GM18907 (cell line): ENCODE measurements around the gene PLAAT5.

Experiments
- ATAC-seq: cut with Tn5 transposase; IDR thresholded peaks from one replicate; pipeline ENCODE4 v1.9.1; 2021; ENCODE audit warnings: mild to moderate bottlenecking, moderate library complexity; ENCODE audit not compliant: unreplicated experiment

The PLAAT5 gene

DNA sequence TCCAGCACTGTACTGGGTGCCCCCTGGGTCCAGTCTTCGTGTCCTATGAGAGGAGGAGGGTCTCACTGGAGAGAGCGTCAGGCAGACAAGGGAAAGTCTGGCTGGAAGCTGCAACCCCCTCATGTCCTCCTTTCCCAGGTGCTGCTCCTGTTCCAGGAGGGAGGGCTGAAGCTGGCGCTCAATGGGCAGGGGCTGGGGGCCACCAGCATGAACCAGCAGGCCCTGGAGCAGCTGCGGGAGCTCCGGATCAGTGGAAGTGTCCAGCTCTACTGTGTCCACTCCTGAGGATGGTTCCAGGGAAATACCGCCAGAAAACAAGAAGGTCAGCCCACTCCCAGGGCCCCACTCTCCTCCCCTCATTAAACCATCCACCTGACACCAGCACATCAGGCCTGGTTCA, 25.1 kb upstream of the PLAAT5 start:
- no peak for ATAC-seq

- no peak for ATAC-seq
Measured at GRCh38 chr11:63512816-63513215, 21.8 kb upstream of the PLAAT5 start.

DNA sequence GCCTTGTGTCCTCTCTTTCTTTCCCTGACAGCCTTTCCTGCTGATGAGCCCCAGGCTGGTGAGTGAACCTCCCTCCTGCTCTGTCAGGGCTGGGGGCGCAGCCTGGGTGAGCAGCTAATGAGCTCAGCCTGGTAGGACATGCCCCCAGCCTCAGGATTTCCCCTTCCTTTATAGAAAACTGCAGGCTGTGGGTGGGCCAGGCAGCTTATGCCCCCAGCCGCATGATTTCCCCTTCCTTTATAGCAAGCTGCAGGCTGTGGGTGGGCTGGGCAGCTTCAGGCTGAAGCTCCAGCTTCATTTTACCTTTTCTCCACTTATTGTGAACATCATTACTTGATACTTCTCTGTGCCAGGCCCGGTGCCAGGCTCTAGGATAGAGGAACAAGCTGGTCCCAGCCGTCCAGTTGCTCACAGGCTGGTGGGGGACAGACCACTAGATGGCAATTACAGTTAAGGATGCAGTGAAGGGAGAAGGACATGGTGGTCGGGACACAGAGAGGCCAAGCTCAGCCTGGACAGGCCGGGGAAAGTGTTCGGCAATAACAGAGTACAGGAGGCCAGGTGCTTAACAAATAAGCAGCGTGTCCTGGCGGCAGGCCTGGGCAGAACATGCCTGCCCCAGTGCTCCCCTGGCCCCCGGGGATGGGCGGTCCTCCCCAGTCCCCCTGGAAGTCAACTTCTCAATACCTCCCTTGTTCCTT, 20.2 kb upstream of the PLAAT5 start:
- ATAC-seq = no peak

- ATAC-seq = no peak
Measured at GRCh38 chr11:63510360-63511047, 19.5 kb upstream of the PLAAT5 start.

DNA sequence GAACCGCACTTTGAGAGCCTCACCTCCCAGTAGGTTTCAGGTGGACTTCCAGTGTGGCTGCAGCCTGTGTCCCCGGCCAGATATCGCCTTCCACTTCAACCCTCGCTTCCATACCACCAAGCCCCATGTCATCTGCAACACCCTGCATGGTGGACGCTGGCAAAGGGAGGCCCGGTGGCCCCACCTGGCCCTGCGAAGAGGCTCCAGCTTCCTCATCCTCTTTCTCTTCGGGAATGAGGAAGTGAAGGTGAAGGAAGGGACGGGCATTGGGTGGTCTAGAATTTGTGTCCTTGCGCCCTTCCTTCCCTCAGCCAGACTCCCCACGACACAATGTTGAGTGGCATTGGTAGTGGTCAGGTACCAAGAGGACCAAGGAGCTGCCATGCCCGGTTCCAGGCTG, 17.8 kb upstream of the PLAAT5 start:
- ATAC-seq = no peak

DNA sequence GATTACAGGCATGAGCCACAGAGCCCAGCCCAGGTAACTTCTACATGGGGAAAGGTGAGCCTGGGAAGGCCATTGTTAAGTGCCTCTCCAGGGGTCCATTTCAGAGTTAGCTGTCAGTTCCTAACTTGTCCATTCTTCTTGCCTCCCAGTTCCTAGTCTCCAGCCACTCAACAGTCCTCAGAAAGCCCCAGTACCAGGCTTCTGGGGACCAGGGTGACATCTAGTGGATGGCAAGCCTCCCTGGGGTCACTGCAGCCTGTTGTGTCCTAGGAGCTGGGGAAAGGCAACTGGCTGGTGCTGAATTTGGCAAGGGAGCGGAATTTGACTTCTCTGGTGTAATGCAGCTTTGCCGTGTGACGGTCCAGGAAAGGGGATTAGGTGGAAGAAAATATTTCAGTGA, 17.0 kb upstream of the PLAAT5 start:
- ATAC-seq = no peak

DNA sequence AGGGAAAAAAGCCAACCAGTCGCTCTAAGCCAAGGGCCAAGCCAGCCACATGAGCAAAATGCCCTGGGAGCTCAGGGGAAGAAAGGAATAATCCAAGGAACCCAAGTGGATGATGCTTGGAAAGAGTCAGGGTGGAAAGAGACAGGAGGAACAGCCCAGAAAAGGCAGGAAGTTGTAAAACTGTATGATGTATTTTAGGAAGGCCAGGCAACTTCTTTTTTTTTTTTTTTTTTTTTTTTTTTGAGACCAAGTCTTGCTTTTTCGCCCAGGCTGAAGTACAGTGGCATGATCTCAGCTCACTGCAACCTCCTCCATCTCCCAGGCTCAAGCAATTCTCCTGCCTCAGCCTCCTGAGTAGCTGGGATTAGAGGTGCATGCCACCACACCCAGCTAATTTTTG, 16.5 kb upstream of the PLAAT5 start:
- ATAC-seq = no peak

DNA sequence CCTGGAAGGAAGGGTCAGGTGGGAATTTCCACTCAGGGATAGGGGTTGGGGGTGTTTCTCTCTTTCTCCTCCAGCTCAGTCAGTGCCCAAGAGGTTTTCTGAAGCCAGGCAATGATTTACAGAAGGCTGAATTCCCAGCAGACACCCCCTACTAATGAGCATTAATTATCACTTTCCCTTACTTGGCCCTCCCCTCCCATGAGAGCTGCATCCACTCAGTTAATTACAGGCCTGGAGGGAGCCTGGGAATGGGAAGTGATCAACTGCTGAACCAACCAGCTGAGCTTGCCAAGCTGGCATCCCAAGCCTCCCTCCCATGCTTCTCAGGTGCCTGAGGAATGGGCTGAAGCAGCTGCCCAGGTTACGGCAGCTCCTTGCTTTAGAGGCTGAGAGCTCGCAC, 15.9 kb upstream of the PLAAT5 start:
- ATAC-seq = no peak

DNA sequence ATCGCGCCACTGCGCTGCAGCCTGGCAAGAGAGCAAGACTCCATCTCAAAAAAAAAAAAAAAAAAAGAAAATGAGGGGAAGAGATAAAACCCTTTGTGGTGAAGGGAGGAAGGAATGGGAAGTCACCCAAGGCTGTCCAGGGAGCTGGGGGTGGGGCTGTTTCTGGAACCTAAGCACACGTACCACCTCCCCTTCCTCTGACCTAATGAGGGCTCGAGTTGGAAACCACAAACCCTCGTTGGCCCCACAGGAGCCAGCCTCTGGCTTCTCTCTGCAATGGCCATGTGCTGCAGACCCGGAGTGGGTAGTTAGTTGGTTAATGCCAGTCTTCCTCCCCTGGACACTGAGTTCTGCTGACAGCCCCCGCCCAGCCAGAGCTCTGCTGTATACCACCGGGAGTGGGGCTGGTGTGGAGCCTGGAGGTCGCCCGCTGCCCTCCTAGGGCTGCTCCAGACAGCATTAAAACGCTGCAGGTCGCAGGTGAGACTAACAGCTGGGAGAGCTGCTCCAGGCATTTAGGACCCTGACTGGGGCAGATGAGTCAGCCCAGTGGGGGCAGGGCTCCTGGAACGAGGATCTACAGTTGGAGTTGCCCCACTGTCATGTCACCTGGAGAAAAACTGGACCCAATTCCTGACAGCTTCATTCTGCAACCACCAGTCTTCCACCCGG, 15.0 kb upstream of the PLAAT5 start, which contains the start of gene LGALS12:
Gene LGALS12, plus strand, starts transcription at position 228 of the 672 bp plus-strand sequence. Its CDS starts 375 bp downstream, at position 603.
- ATAC-seq = no peak

- ATAC-seq = no peak
Measured at GRCh38 chr11:63504933-63505586, 14.1 kb upstream of the PLAAT5 start.

- no peak for ATAC-seq
Measured at GRCh38 chr11:63504054-63504453, 13.1 kb upstream of the PLAAT5 start.

DNA sequence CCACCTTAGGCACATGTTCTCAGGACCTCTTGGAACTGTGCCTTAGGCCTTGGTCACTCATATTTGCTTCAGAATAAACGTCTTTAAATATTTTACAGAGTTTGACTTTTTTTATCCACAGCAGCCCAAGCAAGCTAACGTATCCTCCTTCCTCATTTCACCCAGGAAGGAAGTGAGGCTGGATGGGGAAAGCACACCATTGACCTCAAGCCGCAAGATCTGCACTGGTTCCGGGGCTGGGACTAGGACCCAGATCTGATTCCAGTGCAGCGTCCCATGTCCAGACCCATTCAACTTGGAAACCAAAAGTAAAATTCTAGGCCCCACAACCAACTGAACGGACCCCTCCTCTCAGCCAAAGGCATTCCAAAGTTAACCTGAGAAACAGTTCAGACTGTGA, 12.5 kb upstream of the PLAAT5 start:
- ATAC-seq = no peak

DNA sequence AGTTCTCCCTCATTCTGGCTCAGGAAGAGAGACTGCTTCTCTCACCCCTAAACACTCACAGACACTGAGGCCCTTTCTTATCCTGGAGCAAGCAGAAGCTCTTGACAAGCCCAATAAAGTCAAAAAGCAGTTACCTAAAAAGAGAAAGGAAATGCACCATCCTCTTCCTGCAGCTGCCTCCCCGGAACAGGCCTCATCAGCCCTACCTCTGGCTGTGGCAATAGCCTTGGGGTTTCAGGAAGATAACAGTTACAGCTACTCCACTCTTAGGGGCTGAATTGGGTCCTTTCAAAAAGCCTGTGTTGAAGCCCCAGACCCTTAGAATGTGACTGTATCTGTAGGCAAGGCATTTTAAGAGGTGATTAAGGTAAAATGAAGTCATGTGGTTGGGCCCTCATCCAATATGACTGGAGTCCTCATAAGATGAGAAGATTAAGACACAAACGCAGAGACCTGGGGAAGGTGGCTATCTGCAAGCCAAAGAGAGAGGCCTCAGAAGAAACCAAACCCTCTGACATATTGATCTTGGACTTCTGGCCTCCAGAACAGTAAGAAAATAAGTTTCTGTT, 11.4 kb upstream of the PLAAT5 start:
- no peak for ATAC-seq

DNA sequence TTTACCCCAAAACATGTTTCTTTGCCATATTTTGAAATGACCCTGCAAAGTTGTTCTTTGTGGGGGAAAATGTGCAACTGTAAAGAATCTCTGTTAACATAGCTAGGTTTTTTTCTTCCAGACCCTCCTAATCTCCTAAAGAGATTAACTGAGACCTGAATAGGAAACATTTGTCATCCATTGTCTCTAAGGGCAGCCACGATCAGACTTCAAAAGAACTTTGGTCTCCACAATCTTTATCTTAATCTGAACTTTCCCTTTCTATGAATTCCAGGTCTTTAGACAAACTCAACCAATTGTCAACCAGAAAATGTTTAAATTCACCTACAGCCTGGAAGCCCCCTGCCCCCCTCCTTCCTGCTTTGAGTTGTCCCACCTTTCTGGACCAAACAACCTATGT, 10.3 kb upstream of the PLAAT5 start:
- ATAC-seq = no peak

DNA sequence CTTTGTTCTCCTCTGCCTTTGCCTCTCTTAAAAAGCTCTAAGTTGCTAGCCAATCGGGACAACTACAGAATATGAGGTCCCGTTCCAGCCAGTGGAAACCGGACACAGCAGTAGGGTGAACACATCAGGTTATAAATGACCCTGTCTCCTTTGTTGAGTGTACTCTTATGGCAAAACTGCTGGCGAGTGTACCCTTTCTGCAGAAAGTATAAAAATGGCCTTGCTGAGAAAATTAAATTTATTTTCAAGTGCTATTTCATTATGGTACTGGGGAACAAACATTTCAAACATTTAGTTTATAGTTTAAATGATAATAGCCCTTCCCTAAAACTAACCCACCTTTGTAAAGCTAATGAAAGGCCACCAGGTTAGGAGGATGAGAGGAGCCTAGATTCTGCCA, 8.9 kb upstream of the PLAAT5 start:
- no peak for ATAC-seq

- ATAC-seq = no peak
Measured at GRCh38 chr11:63494975-63495374, 4.0 kb upstream of the PLAAT5 start.

DNA sequence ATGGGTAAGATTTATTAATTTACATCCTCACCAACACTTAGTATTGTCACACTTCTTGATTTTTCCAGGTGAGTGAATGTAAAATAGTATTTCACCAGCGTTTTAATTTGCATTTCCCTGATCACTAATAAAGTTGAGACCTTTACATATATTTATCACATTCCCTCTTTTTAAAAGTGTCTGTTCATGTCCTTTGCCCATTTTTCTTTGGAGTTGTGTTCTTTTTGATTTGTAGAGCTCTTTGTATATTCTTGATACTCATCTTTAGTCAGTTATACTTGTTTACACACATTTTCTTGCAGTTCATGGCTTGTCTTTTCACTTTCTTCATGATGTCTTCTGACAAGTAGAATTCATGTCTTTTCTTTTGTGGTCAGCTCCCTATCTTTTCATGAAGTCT, 2.2 kb upstream of the PLAAT5 start:
- no peak for ATAC-seq

DNA sequence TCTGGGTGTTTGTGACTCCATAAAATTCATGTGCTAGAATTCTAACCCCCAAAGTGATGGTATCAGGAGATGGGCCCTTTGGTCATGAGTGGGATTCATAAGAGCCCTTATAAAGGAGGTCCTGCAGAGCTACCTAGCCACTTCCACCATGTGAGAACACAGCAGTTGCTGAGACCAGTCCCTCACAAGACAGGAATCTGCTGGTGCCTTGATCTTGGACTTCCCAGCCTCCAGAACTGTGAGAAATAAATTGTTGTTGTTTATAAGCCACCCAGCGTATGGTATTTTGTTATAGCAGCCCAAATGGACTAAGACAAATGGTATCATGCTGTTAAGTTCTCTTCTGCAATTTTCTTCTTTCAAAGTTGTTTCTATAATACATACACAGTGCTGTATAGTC, 1.5 kb upstream of the PLAAT5 start:
- no peak for ATAC-seq

- ATAC-seq = no peak
Measured at GRCh38 chr11:63491636-63492372, 837 bp upstream of the PLAAT5 start.

DNA sequence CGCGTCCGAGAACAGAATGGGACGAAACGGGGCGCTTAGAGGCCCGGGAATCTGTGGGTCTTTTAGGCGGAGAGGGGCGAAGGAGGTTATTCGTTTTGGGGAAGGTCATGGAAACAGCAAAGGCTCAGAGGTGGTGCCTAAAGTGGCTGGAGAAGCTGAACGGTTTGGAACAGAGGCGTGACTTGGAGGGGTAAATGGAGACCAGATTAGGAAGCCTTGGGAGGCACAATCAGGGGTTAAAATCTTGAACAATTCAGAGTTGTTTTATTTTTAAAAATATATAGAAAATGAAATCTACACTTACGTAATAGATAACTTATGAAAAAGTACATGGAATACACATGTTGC, 247 bp upstream of the PLAAT5 start:
- no peak for ATAC-seq

DNA sequence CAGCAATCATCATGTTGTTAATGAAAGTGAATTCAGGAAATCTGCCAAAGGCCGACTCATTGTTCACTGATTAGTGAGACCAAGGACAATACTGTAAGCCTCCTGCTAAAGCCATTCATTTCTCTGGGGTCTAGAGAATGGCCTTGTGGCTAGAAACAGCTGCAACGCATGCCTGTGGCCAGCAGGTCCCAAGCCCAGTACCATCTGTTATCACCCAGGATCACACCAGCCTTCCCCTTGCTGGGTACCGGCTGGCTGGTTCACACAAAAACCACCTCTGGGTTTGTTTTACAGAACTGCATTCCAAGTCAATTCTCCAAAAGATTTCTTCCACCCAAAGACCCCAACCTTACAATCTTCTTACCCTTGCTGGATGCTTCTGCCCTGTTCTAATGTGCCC, 1.1 kb downstream of the PLAAT5 start:
- no peak for ATAC-seq
